Head of caudate nucleus (tissue), 42 donors: ENCODE data around the gene PKHD1.
A peak's percentile ranks its signal among the peaks of the same experiment; 100 is the strongest.

ENCODE experiments used
- DNase-seq, 42 donors: peaks; one replicate each; pipeline versions ENCODE4 v3.0.0 to v3.0.0-alpha.2; 2020 to 2021; ENCODE audit warnings: mixed read lengths in 7 of 42
- intact Hi-C: fragments of 100-400 bp; cut with DNase I; formaldehyde crosslinking; loops from one replicate; pipeline ENCODE4 v1.15.0; 2022

The PKHD1 gene

GRCh38 chr6:52049252-52050050 lies 38.0 kb downstream of the PKHD1 start:
- intact Hi-C loops: no loop called here

GRCh38 chr6:52046456-52046855 lies 41.0 kb downstream of the PKHD1 start:
- intact Hi-C loops: no loop called here
- no peak for DNase-seq

More at GRCh38 chr6:52049252-52050050, 38.0 kb downstream of the PKHD1 start:
- DNase-seq: peak in 4 of 42 donors; percentile 3 to 37 (median 6)

- intact Hi-C loops: no loop called here
- no peak for DNase-seq
These were observed 41.9 kb downstream of the PKHD1 start for GRCh38 chr6:52045481-52045880.

- intact Hi-C loops: no loop called here
- DNase-seq: no peak
These were observed 42.4 kb downstream of the PKHD1 start for GRCh38 chr6:52045033-52045432.

GRCh38 chr6:52042141-52042885 lies 45.1 kb downstream of the PKHD1 start:
- intact Hi-C loops: no loop called here
- DNase-seq: no peak

- intact Hi-C loops: no loop called here
- DNase-seq: no peak
These were observed 46.3 kb downstream of the PKHD1 start for GRCh38 chr6:52041134-52041533.

GRCh38 chr6:52027699-52028098 lies 59.7 kb downstream of the PKHD1 start:
- no peak for DNase-seq
- intact Hi-C loops: no loop called here

GRCh38 chr6:52024451-52025068 lies 62.9 kb downstream of the PKHD1 start:
- DNase-seq: no peak
- intact Hi-C loops: no loop called here

- intact Hi-C loops: no loop called here
- DNase-seq: no peak
These were observed 64.7 kb downstream of the PKHD1 start for GRCh38 chr6:52022675-52023074.

- DNase-seq: peak in 1 of 42 donors; percentile 26
- intact Hi-C loops: no loop called here
These were observed 66.4 kb downstream of the PKHD1 start for GRCh38 chr6:52020945-52021570.

GRCh38 chr6:52019881-52020280 lies 67.5 kb downstream of the PKHD1 start:
- intact Hi-C loops: no loop called here
- no peak for DNase-seq

- DNase-seq: no peak
- intact Hi-C loops: no loop called here
These were observed 68.3 kb downstream of the PKHD1 start for GRCh38 chr6:52019092-52019491.

GRCh38 chr6:52016915-52017748 lies 70.3 kb downstream of the PKHD1 start:
- no peak for DNase-seq
- intact Hi-C loops: no loop called here

- no peak for DNase-seq
- intact Hi-C loops: no loop called here
These were observed 71.5 kb downstream of the PKHD1 start for GRCh38 chr6:52015953-52016352.

- intact Hi-C loops: no loop called here
- no peak for DNase-seq
These were observed 73.0 kb downstream of the PKHD1 start for GRCh38 chr6:52014391-52014790.

GRCh38 chr6:52013035-52013434 lies 74.4 kb downstream of the PKHD1 start:
- intact Hi-C loops: no loop called here
- no peak for DNase-seq

GRCh38 chr6:52012582-52012981 lies 74.8 kb downstream of the PKHD1 start:
- intact Hi-C loops: no loop called here
- no peak for DNase-seq

GRCh38 chr6:52010806-52011205 lies 76.6 kb downstream of the PKHD1 start:
- intact Hi-C loops: no loop called here
- DNase-seq: no peak

GRCh38 chr6:52010145-52010544 lies 77.3 kb downstream of the PKHD1 start:
- DNase-seq: no peak
- intact Hi-C loops: no loop called here
